H9 (cell line): ENCODE data around the gene CST4. TPM values are rescaled to one million over a fixed set of nuclear protein-coding genes. Genes with fewer than 3 reads are reported as not detected.

ENCODE experiments used
- DNase-seq: peaks from one replicate; pipeline ENCODE4 v3.0.0-alpha.2; 2017
- H2AFZ ChIP-seq: one replicate; pipeline ENCODE4 v1.6.1; 2013; ENCODE audit warnings: mild to moderate bottlenecking, low read length, control low read depth, moderate library complexity
- H2AK5ac ChIP-seq: 2 replicates; pipeline ENCODE4 v1.6.1; 2013; ENCODE audit warnings: low read length, control low read depth, mixed read lengths; ENCODE audit not compliant: insufficient read length
- H2BK120ac ChIP-seq: one replicate; pipeline ENCODE4 v1.6.1; 2013; ENCODE audit warnings: low read depth, mild to moderate bottlenecking, low read length, control low read depth, inconsistent platforms; ENCODE audit not compliant: poor library complexity, severe bottlenecking
- H2BK12ac ChIP-seq: 2 replicates; pipeline ENCODE4 v1.6.1; 2013; ENCODE audit warnings: low read length, control low read depth, mixed read lengths, low read depth; ENCODE audit not compliant: insufficient read length
- H2BK15ac ChIP-seq: 2 replicates; pipeline ENCODE4 v1.6.1; 2013; ENCODE audit warnings: low read depth, low read length, control low read depth
- H2BK20ac ChIP-seq: one replicate; pipeline ENCODE4 v1.6.1; 2013; ENCODE audit warnings: low read depth, mild to moderate bottlenecking, low read length, control low read depth, inconsistent platforms; ENCODE audit not compliant: poor library complexity, severe bottlenecking
- H2BK5ac ChIP-seq: 2 replicates; pipeline ENCODE4 v1.6.1; 2013; ENCODE audit warnings: low read length, control low read depth, mixed read lengths; ENCODE audit not compliant: insufficient read length
- H3K14ac ChIP-seq: 2 replicates; pipeline ENCODE4 v1.6.1; 2013; ENCODE audit warnings: low read length, control low read depth; ENCODE audit not compliant: insufficient read depth
- H3K18ac ChIP-seq: 2 replicates; pipeline ENCODE4 v1.6.1; 2013; ENCODE audit warnings: low read depth, mild to moderate bottlenecking, mixed read lengths, low read length, control low read depth; ENCODE audit not compliant: insufficient read length
- H3K23ac ChIP-seq: 2 replicates; pipeline ENCODE4 v1.6.1; 2013; ENCODE audit warnings: low read length, control low read depth, mixed read lengths, low read depth; ENCODE audit not compliant: insufficient read length
- H3K23me2 ChIP-seq: 2 replicates; pipeline ENCODE4 v1.6.1; 2013; ENCODE audit warnings: low read depth, mild to moderate bottlenecking, mixed read lengths, low read length, control low read depth; ENCODE audit not compliant: insufficient read length, poor library complexity, severe bottlenecking
- H3K27ac ChIP-seq: 2 replicates; pipeline ENCODE4 v1.5.1; 2013; ENCODE audit warnings: low read length, control low read depth, mixed read lengths, low read depth; ENCODE audit not compliant: insufficient read length
- H3K27me3 ChIP-seq: 2 replicates; pipeline ENCODE4 v1.6.1; 2013; ENCODE audit warnings: low read length, control low read depth, inconsistent platforms; ENCODE audit not compliant: insufficient read depth
- H3K4ac ChIP-seq: 2 replicates; pipeline ENCODE4 v1.6.1; 2013; ENCODE audit warnings: low read depth, mild to moderate bottlenecking, control low read depth, inconsistent platforms, low read length, moderate library complexity
- H3K4me1 ChIP-seq: 2 replicates; pipeline ENCODE4 v1.6.1; 2013; ENCODE audit warnings: low read length, control low read depth, inconsistent platforms; ENCODE audit not compliant: insufficient read depth
- H3K4me2 ChIP-seq: 2 replicates; pipeline ENCODE4 v1.6.1; 2013; ENCODE audit warnings: low read length, control low read depth, mixed read lengths; ENCODE audit not compliant: insufficient read length, insufficient read depth
- H3K56ac ChIP-seq: 2 replicates; pipeline ENCODE4 v1.6.1; 2013; ENCODE audit warnings: low read depth, mild to moderate bottlenecking, mixed read lengths, low read length, control low read depth; ENCODE audit not compliant: insufficient read length
- H3K79me1 ChIP-seq: 2 replicates; pipeline ENCODE4 v1.6.1; 2013; ENCODE audit warnings: low read depth, mild to moderate bottlenecking, moderate library complexity, low read length, control low read depth, inconsistent platforms; ENCODE audit not compliant: insufficient read depth, poor library complexity, severe bottlenecking
- H3K79me2 ChIP-seq: 2 replicates; pipeline ENCODE4 v1.6.1; 2013; ENCODE audit warnings: low read length, control low read depth, inconsistent platforms; ENCODE audit not compliant: insufficient read depth
- H3K9ac ChIP-seq: 2 replicates; pipeline ENCODE4 v1.6.1; 2013; ENCODE audit warnings: low read length, control low read depth, mixed read lengths; ENCODE audit not compliant: insufficient read length; ENCODE audit errors: extremely low read depth
- H3K9me3 ChIP-seq: one replicate; pipeline ENCODE4 v1.6.1; 2013; ENCODE audit warnings: low read depth, low read length, inconsistent platforms; ENCODE audit not compliant: control insufficient read depth
- H3T11ph ChIP-seq: one replicate; pipeline ENCODE4 v1.6.1; 2013; ENCODE audit warnings: mild to moderate bottlenecking, low read length, control low read depth, inconsistent platforms
- H4K20me1 ChIP-seq: one replicate; pipeline ENCODE4 v1.6.1; 2013; ENCODE audit not compliant: control insufficient read depth, insufficient read length, insufficient read depth
- H4K5ac ChIP-seq: 2 replicates; pipeline ENCODE4 v1.6.1; 2013; ENCODE audit warnings: low read depth, mild to moderate bottlenecking, mixed read lengths, low read length, control low read depth; ENCODE audit not compliant: insufficient read length
- H4K8ac ChIP-seq: replicated peaks from 2 replicates; pipeline ENCODE4 v1.6.1; 2013; ENCODE audit warnings: low read length, control low read depth, mixed read lengths, low read depth; ENCODE audit not compliant: insufficient read length
- H4K91ac ChIP-seq: 2 replicates; pipeline ENCODE4 v1.6.1; 2013; ENCODE audit warnings: low read depth, mild to moderate bottlenecking, moderate library complexity, mixed read lengths, low read length, control low read depth; ENCODE audit not compliant: insufficient read length
- H3K27ac Mint-ChIP-seq, 3 experiments: 2 replicates in 2 of 3; 3 replicates in 1 of 3; pipeline ENCODE4 v1.8.0; 2020 to 2021; ENCODE audit warnings: mixed read lengths in 3 of 3, mild to moderate bottlenecking in 1 of 3, moderate library complexity in 1 of 3
- H3K27me3 Mint-ChIP-seq: 2 replicates; pipeline ENCODE4 v1.8.0; 2021; ENCODE audit warnings: low read depth, mild to moderate bottlenecking, moderate library complexity, mixed read lengths
- H3K36me3 Mint-ChIP-seq, 3 experiments: 2 replicates in 2 of 3; 3 replicates in 1 of 3; pipeline ENCODE4 v1.8.0; 2020 to 2021; ENCODE audit warnings: low read depth in 3 of 3, mixed read lengths in 3 of 3; ENCODE audit not compliant: insufficient read depth in 1 of 3
- H3K4me1 Mint-ChIP-seq, 2 experiments: 2 replicates each; pipeline ENCODE4 v1.8.0; 2020; ENCODE audit warnings: mixed read lengths in 2 of 2
- H3K4me3 Mint-ChIP-seq, 2 experiments: 2 replicates in 1 of 2; 3 replicates in 1 of 2; pipeline ENCODE4 v1.8.0; 2020 to 2021; ENCODE audit warnings: mild to moderate bottlenecking in 2 of 2, mixed read lengths in 2 of 2, moderate library complexity in 1 of 2
- H3K9me3 Mint-ChIP-seq, 2 experiments: 2 replicates in 1 of 2; 3 replicates in 1 of 2; pipeline ENCODE4 v1.8.0; 2020; ENCODE audit warnings: mild to moderate bottlenecking in 2 of 2, mixed read lengths in 2 of 2, moderate library complexity in 1 of 2
- WGBS: extraction: QIAGEN DNeasy Blood & Tissue Kit; methylation state at CpG from one replicate; pipeline ENCODE4 v1.1.7; 2013; ENCODE audit warnings: missing lambda C conversion rate, low lambda C conversion rate, mixed read lengths; ENCODE audit not compliant: insufficient read length; ENCODE audit errors: extremely low coverage; 5-methylcytosine and 5-hydroxymethylcytosine counted together
- total RNA-seq: library from RNA; stranded (reverse); gene quantifications from 2 replicates; pipeline ENCODE4 v1.2.1, GENCODE V29; 2021
- TF ChIP-seq, protein P1 (sequence below): fragments of 200-600 bp; sonication (generic); conservative IDR thresholded peaks from 3 replicates; pipeline ENCODE4 v1.8.0; 2021; ENCODE audit warnings: antibody characterized with exemption, mild to moderate bottlenecking

Gene CST4
- total RNA-seq, 1 experiment from 2014 or later, result not detected

DNA sequence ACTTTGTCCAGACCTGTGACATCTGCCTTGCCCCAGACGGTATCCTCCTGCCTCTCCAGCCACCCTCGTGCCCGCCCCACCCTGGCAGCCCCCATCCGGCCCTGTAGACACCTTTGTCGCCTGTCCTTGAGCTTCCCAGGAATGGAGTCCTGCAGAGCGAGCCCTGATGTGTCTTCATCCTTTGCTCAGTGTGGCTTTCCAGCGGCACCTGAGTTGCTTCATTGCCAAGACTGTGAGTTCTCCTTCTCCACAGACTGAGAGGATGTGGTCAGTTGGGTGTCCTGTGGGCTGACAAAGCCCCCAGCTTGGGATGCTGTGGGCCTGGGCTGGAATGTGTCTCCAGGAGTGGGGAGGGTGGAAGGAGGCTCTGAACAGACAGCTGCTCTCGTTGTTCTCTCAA, 1.7 kb upstream of the CST4 start:
- H3K56ac ChIP-seq, result no peak overlapping the region
- no peak overlapping the region for H4K5ac ChIP-seq
- no peak overlapping the region for H2BK20ac ChIP-seq
- no peak overlapping the region for H3K27ac Mint-ChIP-seq
- no peak overlapping the region for H2BK15ac ChIP-seq
- H3K36me3 Mint-ChIP-seq, result peaks cover 0 to 1% (median 0%) of the 10 kb centered on the region in 3 experiments; a peak in 1 of 7 replicates
- no peak overlapping the region for H3T11ph ChIP-seq
- no peaks in the 10 kb centered on the region; a peak in 1 of 5 replicates for H3K9me3 Mint-ChIP-seq
- TF ChIP-seq, protein P1, sequence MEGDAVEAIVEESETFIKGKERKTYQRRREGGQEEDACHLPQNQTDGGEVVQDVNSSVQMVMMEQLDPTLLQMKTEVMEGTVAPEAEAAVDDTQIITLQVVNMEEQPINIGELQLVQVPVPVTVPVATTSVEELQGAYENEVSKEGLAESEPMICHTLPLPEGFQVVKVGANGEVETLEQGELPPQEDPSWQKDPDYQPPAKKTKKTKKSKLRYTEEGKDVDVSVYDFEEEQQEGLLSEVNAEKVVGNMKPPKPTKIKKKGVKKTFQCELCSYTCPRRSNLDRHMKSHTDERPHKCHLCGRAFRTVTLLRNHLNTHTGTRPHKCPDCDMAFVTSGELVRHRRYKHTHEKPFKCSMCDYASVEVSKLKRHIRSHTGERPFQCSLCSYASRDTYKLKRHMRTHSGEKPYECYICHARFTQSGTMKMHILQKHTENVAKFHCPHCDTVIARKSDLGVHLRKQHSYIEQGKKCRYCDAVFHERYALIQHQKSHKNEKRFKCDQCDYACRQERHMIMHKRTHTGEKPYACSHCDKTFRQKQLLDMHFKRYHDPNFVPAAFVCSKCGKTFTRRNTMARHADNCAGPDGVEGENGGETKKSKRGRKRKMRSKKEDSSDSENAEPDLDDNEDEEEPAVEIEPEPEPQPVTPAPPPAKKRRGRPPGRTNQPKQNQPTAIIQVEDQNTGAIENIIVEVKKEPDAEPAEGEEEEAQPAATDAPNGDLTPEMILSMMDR, result no peak
- H3K27me3 Mint-ChIP-seq, result peaks cover 5% of the 10 kb centered on the region
- H3K23ac ChIP-seq, result no peak overlapping the region
- no peak overlapping the region for H4K8ac ChIP-seq
- H3K4me2 ChIP-seq, result no peak overlapping the region
- no peaks in the 10 kb centered on the region for H4K20me1 ChIP-seq
- no peak overlapping the region for H2AFZ ChIP-seq
- no peak overlapping the region for H4K91ac ChIP-seq
- no peak overlapping the region for H3K27ac ChIP-seq
- H2BK12ac ChIP-seq, result no peak overlapping the region
- H3K4ac ChIP-seq, result no peak overlapping the region
- H3K14ac ChIP-seq, result no peak overlapping the region
- WGBS, result no CpG with 5 or more reads among the region's 8 CpGs
- no peak overlapping the region for H3K4me3 Mint-ChIP-seq
- H3K79me2 ChIP-seq, result no peaks in the 10 kb centered on the region
- no peaks in the 10 kb centered on the region for H3K79me1 ChIP-seq
- no peak overlapping the region for H2BK120ac ChIP-seq
- peaks cover 31% of the 10 kb centered on the region in 2 experiments for H3K4me1 Mint-ChIP-seq
- H3K9ac ChIP-seq, result no peak overlapping the region
- no peaks in the 10 kb centered on the region; the same call in 1 of the 2 replicates for H3K4me1 ChIP-seq
- H3K23me2 ChIP-seq, result no peaks in the 10 kb centered on the region
- H3K9me3 ChIP-seq, result no peaks in the 10 kb centered on the region
- DNase-seq, result no peak
- H3K18ac ChIP-seq, result no peak overlapping the region
- H2BK5ac ChIP-seq, result no peak overlapping the region
- H3K27me3 ChIP-seq, result no peaks in the 10 kb centered on the region
- no peak overlapping the region for H2AK5ac ChIP-seq
